K562 (cell line): ENCODE data around the gene PCDHGA8. TPM values are rescaled to one million over a fixed set of nuclear protein-coding genes. Genes with fewer than 3 reads are reported as not detected.

Source experiments
- FOXK2 ChIP-seq, 2 experiments: fragments of 450-650 bp; IDR thresholded peaks in 1 of 2; conservative IDR thresholded peaks in 1 of 2; 2 replicates each; pipeline ENCODE4 v1.6.1; 2016; ENCODE audit warnings: low read depth in 2 of 2, mild to moderate bottlenecking in 1 of 2
- MED1 ChIP-seq: sonication (generic); formaldehyde crosslinking; IDR thresholded peaks from 2 replicates; pipeline ENCODE4 v1.8.1; 2023; ENCODE audit warnings: missing genetic modification reagents, borderline replicate concordance
- RBBP5 ChIP-seq: fragments of 200-600 bp; sonication (generic); IDR thresholded peaks from 2 replicates; pipeline ENCODE4 v1.6.1; 2012; ENCODE audit warnings: borderline replicate concordance, mild to moderate bottlenecking, low read length, control low read depth, inconsistent platforms; ENCODE audit not compliant: insufficient read depth, poor library complexity, severe bottlenecking
- SETDB1 ChIP-seq: IDR thresholded peaks from one replicate; pipeline ENCODE4 v1.6.1; 2012; ENCODE audit warnings: low read length, control low read depth, inconsistent platforms
- SRF ChIP-seq, 2 experiments: fragments of 250-450, 450-650 bp in 1 of 2; sonication (Bioruptor Pico) in 1 of 2; sonication (generic) in 1 of 2; formaldehyde crosslinking; IDR thresholded peaks; 2 replicates each; pipeline versions ENCODE4 v1.5.0 to v1.5.1; 2020 to 2022; ENCODE audit warnings: mild to moderate bottlenecking in 1 of 2, missing genetic modification reagents in 1 of 2
- TEAD2 ChIP-seq: fragments of 450-650 bp; IDR thresholded peaks from 2 replicates; pipeline ENCODE4 v1.6.1; 2016; ENCODE audit warnings: missing genetic modification characterization, control low read depth, missing compliant biosample characterization
- ZBED1 ChIP-seq: IDR thresholded peaks from 2 replicates; pipeline ENCODE4 v1.6.1; 2014
- ZNF384 ChIP-seq: IDR thresholded peaks from 2 replicates; pipeline ENCODE4 v1.6.1; 2012; ENCODE audit warnings: low read depth, low read length, improper control_type of control experiment
- ZNF76 ChIP-seq: fragments of 250-450 bp; sonication (Bioruptor Pico); IDR thresholded peaks from 2 replicates; pipeline ENCODE4 v1.4.0; 2020; ENCODE audit warnings: mild to moderate bottlenecking, moderate library complexity, borderline replicate concordance
- polyA plus RNA-seq, 8 experiments: library from polyadenylated mRNA; depleted of rRNA in 4 of 8; stranded (reverse) in 5 of 8; unstranded in 3 of 8; fragments of >200 nt; fragmentation: Nextera tagmentation in 2 of 8; fragmentation: Illumina TruSeq in 1 of 8; extraction: Ambion mirVana in 2 of 8; extraction: Trizol in 1 of 8; gene quantifications; 2 replicates each; pipeline versions ENCODE4 v1.2.1 to v1.2.3, GENCODE V29; 2011 to 2014; ENCODE audit warnings: inconsistent platforms in 1 of 8, missing spikeins in 1 of 8
- total RNA-seq, 7 experiments: library from RNA; depleted of rRNA in 6 of 7; stranded (reverse); fragments of >200 nt in 6 of 7; fragmentation: Illumina TruSeq in 2 of 7; extraction: Trizol in 2 of 7; gene quantifications; 2 replicates each; pipeline versions ENCODE4 v1.2.1 to v1.2.3, GENCODE V29; 2011 to 2021; ENCODE audit warnings: low replicate concordance in 1 of 7
- TF ChIP-seq, protein P1 (sequence below): fragments of 250-450 bp; sonication (Bioruptor Pico); IDR thresholded peaks from 2 replicates; pipeline ENCODE4 v1.4.0; 2020; ENCODE audit warnings: mild to moderate bottlenecking, moderate library complexity, borderline replicate concordance

Gene PCDHGA8
- total and polyA plus RNA-seq, 9 of the 15 experiments (the other 6 are each of a cell fraction or from before 2014, with no cell fraction given), result 0.04 to 0.11 (median 0.07) TPM; not detected in 2

DNA sequence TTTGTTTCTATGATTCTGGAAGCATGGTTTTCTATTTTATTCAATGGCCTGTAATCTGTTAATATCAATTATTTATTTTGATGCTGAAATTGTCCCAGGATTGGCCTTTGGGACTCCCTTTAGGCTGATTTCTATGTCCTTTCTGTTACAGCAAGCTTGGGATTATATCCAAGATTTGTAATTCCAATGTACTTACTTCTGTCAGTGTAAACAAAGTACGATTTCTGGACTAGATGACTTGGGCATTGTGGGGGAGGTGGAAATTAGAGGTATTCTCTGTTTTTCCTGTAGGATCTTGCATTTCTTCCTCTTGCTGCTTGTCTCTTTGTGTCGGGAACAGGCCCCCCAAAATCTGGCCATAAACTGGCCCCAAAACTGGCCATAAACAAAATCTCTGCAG is 41.6 kb downstream of the PCDHGA8 start (continued):
- TF ChIP-seq, protein P1, sequence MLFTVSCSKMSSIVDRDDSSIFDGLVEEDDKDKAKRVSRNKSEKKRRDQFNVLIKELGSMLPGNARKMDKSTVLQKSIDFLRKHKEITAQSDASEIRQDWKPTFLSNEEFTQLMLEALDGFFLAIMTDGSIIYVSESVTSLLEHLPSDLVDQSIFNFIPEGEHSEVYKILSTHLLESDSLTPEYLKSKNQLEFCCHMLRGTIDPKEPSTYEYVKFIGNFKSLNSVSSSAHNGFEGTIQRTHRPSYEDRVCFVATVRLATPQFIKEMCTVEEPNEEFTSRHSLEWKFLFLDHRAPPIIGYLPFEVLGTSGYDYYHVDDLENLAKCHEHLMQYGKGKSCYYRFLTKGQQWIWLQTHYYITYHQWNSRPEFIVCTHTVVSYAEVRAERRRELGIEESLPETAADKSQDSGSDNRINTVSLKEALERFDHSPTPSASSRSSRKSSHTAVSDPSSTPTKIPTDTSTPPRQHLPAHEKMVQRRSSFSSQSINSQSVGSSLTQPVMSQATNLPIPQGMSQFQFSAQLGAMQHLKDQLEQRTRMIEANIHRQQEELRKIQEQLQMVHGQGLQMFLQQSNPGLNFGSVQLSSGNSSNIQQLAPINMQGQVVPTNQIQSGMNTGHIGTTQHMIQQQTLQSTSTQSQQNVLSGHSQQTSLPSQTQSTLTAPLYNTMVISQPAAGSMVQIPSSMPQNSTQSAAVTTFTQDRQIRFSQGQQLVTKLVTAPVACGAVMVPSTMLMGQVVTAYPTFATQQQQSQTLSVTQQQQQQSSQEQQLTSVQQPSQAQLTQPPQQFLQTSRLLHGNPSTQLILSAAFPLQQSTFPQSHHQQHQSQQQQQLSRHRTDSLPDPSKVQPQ, result no peak
- TF ChIP-seq FOXK2 (conservative IDR thresholded peaks at IDR 0.05 in 1 of 2, IDR thresholded peaks at IDR 0.05 in 1 of 2; ENCODE audit: low read depth in 2 of 2) (no peak), ZBED1 (no peak), RBBP5 (no peak), ZNF76 (CRISPR knock-in tag) (no peak), SRF (CRISPR knock-in tag; IDR thresholded peaks at IDR 0.05) (no peak), SETDB1 (no peak), ZNF384 (no peak), TEAD2 (tag) (no peak), MED1 (CRISPR knock-in tag) (no peak)
